ENCODE data around the gene PRKAA1.
A peak's percentile ranks its signal among the peaks of the same experiment; 100 is the strongest.

The PRKAA1 gene

GRCh38 chr5:40781843-40782409, 16.2 kb downstream of the PRKAA1 start:
- DNase-seq (ENCODE audit: low read depth, low spot score): no peak

GRCh38 chr5:40780858-40781257, 17.3 kb downstream of the PRKAA1 start:
- no peak for DNase-seq (ENCODE audit: low read depth, low spot score)

GRCh38 chr5:40780199-40780598, 18.0 kb downstream of the PRKAA1 start:
- DNase-seq (ENCODE audit: low read depth, low spot score): no peak

GRCh38 chr5:40779561-40779960, 18.6 kb downstream of the PRKAA1 start:
- DNase-seq (ENCODE audit: low read depth, low spot score): no peak

- no peak for DNase-seq (ENCODE audit: low read depth, low spot score)
Observed at GRCh38 chr5:40778133-40778532, 20.0 kb downstream of the PRKAA1 start.

- no peak for DNase-seq (ENCODE audit: low read depth, low spot score)
Observed at GRCh38 chr5:40776658-40776977, 21.6 kb downstream of the PRKAA1 start.

- no peak for DNase-seq (ENCODE audit: low read depth, low spot score)
Observed at GRCh38 chr5:40775846-40776657, 22.1 kb downstream of the PRKAA1 start.

GRCh38 chr5:40775085-40775845, 22.9 kb downstream of the PRKAA1 start:
- no peak for DNase-seq (ENCODE audit: low read depth, low spot score)

GRCh38 chr5:40774623-40775022, 23.6 kb downstream of the PRKAA1 start:
- no peak for DNase-seq (ENCODE audit: low read depth, low spot score)

GRCh38 chr5:40770764-40771163, 27.4 kb downstream of the PRKAA1 start:
- DNase-seq (ENCODE audit: low read depth, low spot score): no peak

- DNase-seq (ENCODE audit: low read depth, low spot score): no peak
Observed at GRCh38 chr5:40762705-40763104, 35.5 kb downstream of the PRKAA1 start.

- no peak for DNase-seq (ENCODE audit: low read depth, low spot score)
Observed at GRCh38 chr5:40757400-40757799, 40.8 kb downstream of the PRKAA1 start.

- peak; percentile 90 for DNase-seq (ENCODE audit: low read depth, low spot score)
Observed at GRCh38 chr5:40755407-40756365, 42.5 kb downstream of the PRKAA1 start, which contains the start of gene TTC33. Gene TTC33 (minus strand): TSS chr5:40755961. CDS start chr5:40747018, 8,943 bp downstream.

- DNase-seq (ENCODE audit: low read depth, low spot score): peak; percentile 60
Observed at GRCh38 chr5:40755093-40755406, 43.1 kb downstream of the PRKAA1 start.

GRCh38 chr5:40754381-40755092, 43.6 kb downstream of the PRKAA1 start:
- DNase-seq (ENCODE audit: low read depth, low spot score): no peak

- DNase-seq (ENCODE audit: low read depth, low spot score): no peak
Observed at GRCh38 chr5:40746703-40747102, 51.5 kb downstream of the PRKAA1 start.

- no peak for DNase-seq (ENCODE audit: low read depth, low spot score)
Observed at GRCh38 chr5:40743771-40744170, 54.4 kb downstream of the PRKAA1 start.

- no peak for DNase-seq (ENCODE audit: low read depth, low spot score)
Observed at GRCh38 chr5:40738502-40738901, 59.7 kb downstream of the PRKAA1 start.

GRCh38 chr5:40736103-40736875, 61.9 kb downstream of the PRKAA1 start:
- DNase-seq (ENCODE audit: low read depth, low spot score): no peak

- DNase-seq (ENCODE audit: low read depth, low spot score): no peak
Observed at GRCh38 chr5:40735609-40736008, 62.6 kb downstream of the PRKAA1 start.
